WTC11 (cell line): ENCODE measurements around the gene CC2D1A.

ENCODE experiments used
- ATF1 ChIP-seq: sonication (generic); formaldehyde crosslinking; IDR thresholded peaks from 2 replicates; pipeline ENCODE4 v1.8.1; 2023; ENCODE audit warnings: mild to moderate bottlenecking, moderate library complexity, missing genetic modification reagents
- ATF3 ChIP-seq: sonication (generic); formaldehyde crosslinking; conservative IDR thresholded peaks from 2 replicates; pipeline ENCODE4 v1.8.1; 2022; ENCODE audit warnings: mild to moderate bottlenecking, missing genetic modification reagents
- CREB1 ChIP-seq: sonication (generic); formaldehyde crosslinking; IDR thresholded peaks from 2 replicates; pipeline ENCODE4 v1.8.0; 2023; ENCODE audit warnings: mild to moderate bottlenecking, missing genetic modification reagents
- E2F5 ChIP-seq: sonication (generic); formaldehyde crosslinking; IDR thresholded peaks from 2 replicates; pipeline ENCODE4 v1.8.1; 2022; ENCODE audit warnings: mild to moderate bottlenecking, moderate library complexity, missing genetic modification reagents
- SP1 ChIP-seq: sonication (generic); formaldehyde crosslinking; conservative IDR thresholded peaks from 2 replicates; pipeline ENCODE4 v1.8.1; 2022; ENCODE audit warnings: missing genetic modification reagents
- ZNF232 ChIP-seq: sonication (generic); formaldehyde crosslinking; IDR thresholded peaks from 2 replicates; pipeline ENCODE4 v1.8.0; 2022; ENCODE audit warnings: mild to moderate bottlenecking, missing genetic modification reagents
- TF ChIP-seq, protein P1 (sequence below): fragments of 200-600 bp; IDR thresholded peaks from 2 replicates; pipeline ENCODE4 v1.8.0; 2022; ENCODE audit warnings: antibody characterized with exemption
- TF ChIP-seq, protein P2 (sequence below): sonication (generic); formaldehyde crosslinking; IDR thresholded peaks from 2 replicates; pipeline ENCODE4 v1.8.0; 2022; ENCODE audit warnings: mild to moderate bottlenecking, missing genetic modification reagents
- TF ChIP-seq, protein P3 (sequence below): sonication (generic); formaldehyde crosslinking; IDR thresholded peaks from 2 replicates; pipeline ENCODE4 v1.8.0; 2023; ENCODE audit warnings: missing genetic modification reagents

- TF ChIP-seq, protein P1, sequence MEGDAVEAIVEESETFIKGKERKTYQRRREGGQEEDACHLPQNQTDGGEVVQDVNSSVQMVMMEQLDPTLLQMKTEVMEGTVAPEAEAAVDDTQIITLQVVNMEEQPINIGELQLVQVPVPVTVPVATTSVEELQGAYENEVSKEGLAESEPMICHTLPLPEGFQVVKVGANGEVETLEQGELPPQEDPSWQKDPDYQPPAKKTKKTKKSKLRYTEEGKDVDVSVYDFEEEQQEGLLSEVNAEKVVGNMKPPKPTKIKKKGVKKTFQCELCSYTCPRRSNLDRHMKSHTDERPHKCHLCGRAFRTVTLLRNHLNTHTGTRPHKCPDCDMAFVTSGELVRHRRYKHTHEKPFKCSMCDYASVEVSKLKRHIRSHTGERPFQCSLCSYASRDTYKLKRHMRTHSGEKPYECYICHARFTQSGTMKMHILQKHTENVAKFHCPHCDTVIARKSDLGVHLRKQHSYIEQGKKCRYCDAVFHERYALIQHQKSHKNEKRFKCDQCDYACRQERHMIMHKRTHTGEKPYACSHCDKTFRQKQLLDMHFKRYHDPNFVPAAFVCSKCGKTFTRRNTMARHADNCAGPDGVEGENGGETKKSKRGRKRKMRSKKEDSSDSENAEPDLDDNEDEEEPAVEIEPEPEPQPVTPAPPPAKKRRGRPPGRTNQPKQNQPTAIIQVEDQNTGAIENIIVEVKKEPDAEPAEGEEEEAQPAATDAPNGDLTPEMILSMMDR = no peak
- TF ChIP-seq CREB1 (no peak), ATF1 (CRISPR knock-in tag) (no peak), SP1 (peak; percentile 91), E2F5 (CRISPR knock-in tag) (peak; percentile 74; the same call in 1 of the 2 replicates), ATF3 (CRISPR knock-in tag) (no peak), ZNF232 (no peak)
- TF ChIP-seq, protein P2, sequence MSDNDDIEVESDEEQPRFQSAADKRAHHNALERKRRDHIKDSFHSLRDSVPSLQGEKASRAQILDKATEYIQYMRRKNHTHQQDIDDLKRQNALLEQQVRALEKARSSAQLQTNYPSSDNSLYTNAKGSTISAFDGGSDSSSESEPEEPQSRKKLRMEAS (CRISPR knock-in tag) = peak; percentile 51; the same call in 1 of the 2 replicates
- TF ChIP-seq, protein P3, sequence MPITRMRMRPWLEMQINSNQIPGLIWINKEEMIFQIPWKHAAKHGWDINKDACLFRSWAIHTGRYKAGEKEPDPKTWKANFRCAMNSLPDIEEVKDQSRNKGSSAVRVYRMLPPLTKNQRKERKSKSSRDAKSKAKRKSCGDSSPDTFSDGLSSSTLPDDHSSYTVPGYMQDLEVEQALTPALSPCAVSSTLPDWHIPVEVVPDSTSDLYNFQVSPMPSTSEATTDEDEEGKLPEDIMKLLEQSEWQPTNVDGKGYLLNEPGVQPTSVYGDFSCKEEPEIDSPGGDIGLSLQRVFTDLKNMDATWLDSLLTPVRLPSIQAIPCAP (CRISPR knock-in tag) = no peak
Measured at GRCh38 chr19:13952154-13952930, 46.3 kb downstream of the CC2D1A start, which contains the start of gene DCAF15.
